Right forelimb (tissue), 1 donor: ENCODE data around the gene ZNF549.

ENCODE experiments used
- DNase-seq: peaks from one replicate; pipeline ENCODE4 v3.0.0-alpha.2; 2018

The ZNF549 gene

GRCh38 chr19:57570707-57571106 lies 43.6 kb downstream of the ZNF549 start:
- DNase-seq, result no peak

- no peak for DNase-seq
Observed at GRCh38 chr19:57572415-57572947, 45.3 kb downstream of the ZNF549 start.

- DNase-seq, result no peak
Observed at GRCh38 chr19:57576661-57577060, 49.5 kb downstream of the ZNF549 start.

GRCh38 chr19:57578487-57579205 lies 51.5 kb downstream of the ZNF549 start, which contains the start of gene ZNF416:
ZNF416 (minus strand) TSS chr19:57578911; CDS start chr19:57578704, 207 bp downstream.
- peak; percentile 94 for DNase-seq

GRCh38 chr19:57583104-57583520 lies 56.0 kb downstream of the ZNF549 start:
- no peak for DNase-seq

- DNase-seq, result peak; percentile 92
Observed at GRCh38 chr19:57583521-57584416, 56.6 kb downstream of the ZNF549 start, which contains the start of gene ZIK1. ZIK1 (plus strand) TSS chr19:57584145; CDS start chr19:57584357, 212 bp downstream.

- DNase-seq, result no peak
Observed at GRCh38 chr19:57587529-57587928, 60.4 kb downstream of the ZNF549 start.

GRCh38 chr19:57599377-57599760 lies 72.2 kb downstream of the ZNF549 start:
- no peak for DNase-seq

GRCh38 chr19:57599761-57600383 lies 72.7 kb downstream of the ZNF549 start, which contains the start of gene ZNF530:
ZNF530 (plus strand) TSS chr19:57599885; CDS start chr19:57604346, 4,461 bp downstream.
- peak; percentile 95 for DNase-seq

- no peak for DNase-seq
Observed at GRCh38 chr19:57606931-57607330, 79.8 kb downstream of the ZNF549 start.
